ENCODE results near the gene MAF.

The MAF gene

DNA sequence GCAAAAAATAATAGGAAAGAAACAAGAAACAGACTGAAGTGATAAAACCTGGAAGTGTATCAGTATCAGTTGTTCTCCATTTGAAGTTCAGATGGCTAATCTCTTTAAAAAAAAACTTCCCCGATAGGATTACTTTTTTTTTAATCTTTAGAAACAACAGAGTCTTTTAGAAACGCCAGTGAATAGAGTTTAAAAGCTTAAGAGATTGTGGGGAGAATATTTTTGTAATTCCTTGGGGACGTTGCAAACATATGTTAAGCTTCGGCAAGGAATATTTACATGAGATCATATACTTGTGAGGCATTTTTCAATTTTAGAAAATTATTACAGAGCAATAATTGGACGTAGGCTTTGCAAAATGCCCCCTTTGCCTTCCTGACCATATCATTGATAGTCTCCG, 13.2 kb downstream of the MAF start:
- no peak for DNase-seq

DNA sequence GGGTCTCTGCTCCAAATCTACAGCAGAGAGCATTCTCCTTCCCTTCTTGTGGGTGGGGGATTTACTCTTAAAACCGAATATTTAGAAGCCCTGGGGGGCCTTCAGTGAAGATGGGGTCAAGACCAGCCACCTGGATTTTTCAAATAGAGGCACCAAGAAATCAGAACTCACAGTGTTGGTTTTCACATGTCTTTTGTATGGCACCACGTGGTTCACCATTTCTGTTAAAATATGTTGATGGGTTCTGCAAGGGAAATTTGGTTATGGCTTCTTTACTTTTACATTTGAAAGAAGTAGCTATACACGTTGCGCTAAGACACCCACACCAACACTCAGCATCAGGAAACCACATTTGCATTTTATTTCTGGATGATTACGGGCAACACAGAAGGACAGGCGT, 17.7 kb downstream of the MAF start:
- no peak for DNase-seq

DNA sequence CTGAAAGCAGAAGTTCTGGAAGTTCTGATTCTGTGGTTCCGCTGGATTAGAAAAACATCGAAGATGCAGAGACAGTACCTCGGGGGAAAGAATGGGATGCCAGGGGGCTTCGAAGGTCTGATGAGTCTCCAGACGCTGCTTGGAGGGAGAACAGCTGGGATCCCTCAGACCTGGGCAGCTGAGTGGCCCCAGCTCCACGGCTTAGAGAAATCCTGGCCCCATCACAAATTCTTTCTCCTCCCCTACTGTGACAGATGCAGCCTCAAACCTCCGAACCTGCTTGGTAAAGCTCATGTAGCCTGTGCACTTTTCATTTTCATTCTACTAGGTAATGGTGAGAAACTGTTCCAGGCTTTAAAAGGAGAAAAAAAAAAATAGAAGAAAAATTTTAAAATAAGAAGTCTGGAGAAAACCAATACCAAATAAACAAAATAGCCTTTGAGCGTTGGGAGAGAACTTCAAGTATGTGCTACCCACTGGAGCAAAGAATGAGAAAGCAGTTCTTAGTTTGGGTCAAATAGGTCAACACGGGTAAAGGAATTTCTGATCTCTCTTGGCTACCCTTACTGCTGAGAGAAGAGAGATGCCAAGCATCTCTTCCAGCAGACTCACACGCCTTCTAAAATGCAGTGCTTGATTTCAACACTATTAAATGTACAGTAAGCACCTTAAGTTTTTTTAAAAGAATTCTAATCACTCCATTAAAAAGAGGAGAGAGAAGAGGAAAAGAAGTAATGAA, 19.9 kb downstream of the MAF start:
- DNase-seq = no peak

DNA sequence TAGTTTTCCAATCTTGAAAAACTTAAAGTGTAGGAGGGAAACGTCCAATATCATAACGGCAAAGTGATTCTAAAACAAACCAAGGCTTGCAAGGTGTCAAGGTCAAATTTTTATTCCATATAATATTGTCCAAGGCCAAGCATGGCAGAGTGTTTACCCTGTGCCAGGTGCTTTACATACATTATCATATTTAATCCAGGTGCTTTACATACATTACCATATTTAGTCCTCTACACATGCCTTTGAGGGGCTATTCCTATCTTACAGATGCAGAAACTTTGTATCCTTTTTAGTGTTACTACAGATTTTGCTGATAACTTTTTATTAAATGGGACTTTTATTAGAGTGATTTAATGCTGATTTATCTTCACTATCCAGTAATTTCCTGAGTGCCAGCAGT, 23.9 kb downstream of the MAF start:
- no peak for DNase-seq

DNA sequence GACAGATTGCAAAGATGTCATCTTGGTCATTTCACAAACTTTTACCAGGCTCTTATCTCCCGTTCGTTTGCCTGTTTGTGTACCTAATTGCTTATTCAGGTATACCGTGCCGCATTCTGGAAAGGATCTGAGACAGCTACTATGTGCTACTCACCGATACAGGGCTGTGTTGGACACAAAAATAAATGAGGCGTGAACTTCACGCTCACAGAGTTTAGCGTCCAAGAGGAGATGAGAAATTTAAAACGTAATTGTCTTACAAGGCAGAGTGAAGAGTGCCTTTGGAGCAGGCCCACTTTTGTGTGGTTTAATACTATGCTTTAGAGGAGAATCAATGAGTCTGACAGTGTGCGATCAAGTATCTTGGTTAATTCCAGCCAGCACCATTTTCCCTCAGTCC, 26.7 kb downstream of the MAF start:
- DNase-seq = no peak

DNA sequence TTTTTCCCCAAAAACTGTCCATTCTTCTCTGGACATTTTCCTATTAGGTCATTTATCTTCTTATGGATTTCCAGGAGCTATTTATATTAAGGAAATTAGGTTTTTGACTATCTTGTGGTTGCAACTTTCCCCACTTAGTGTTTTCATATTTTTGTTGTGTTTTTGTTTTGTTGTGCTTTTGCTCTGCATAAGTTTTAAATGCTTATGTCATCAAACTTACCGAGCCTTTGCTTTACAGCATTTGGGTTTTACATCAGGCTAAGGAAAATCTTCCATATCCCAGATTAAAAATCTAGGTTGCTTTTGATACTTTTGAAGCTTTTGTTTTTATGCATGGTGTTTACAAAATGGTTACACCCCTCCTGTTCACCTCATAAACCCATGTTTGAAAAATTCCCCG, 27.5 kb downstream of the MAF start:
- no peak for DNase-seq

DNA sequence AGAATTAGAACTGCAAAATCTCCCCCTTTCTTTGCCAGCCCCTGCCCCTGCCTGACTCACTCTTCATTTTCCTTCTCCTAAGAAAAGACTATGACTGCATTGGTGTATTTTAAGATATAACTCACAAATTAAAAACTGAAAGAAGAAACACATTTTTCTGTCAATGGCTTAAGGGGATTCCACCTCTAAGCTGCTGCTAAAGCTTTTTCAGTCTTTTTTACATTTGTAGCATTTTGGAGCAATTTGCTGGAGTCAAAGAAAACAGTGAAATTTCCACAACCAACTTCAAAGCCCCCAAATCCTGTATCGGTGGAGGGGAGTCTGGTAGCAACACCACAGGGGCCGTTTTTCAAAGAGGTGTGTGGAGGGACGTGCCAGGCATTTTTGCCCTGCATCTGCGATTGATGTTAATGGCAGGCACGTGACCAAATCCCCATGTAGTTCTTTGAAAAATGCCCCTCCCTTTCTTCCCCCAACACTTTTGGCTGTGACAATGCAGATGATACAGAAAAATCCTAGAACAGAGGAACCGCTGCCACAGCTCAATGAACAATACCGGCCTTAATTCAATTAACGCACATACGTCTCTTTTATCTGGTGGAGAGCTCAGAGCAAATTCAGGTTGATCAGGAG, 28.5 kb downstream of the MAF start:
- no peak for DNase-seq

DNA sequence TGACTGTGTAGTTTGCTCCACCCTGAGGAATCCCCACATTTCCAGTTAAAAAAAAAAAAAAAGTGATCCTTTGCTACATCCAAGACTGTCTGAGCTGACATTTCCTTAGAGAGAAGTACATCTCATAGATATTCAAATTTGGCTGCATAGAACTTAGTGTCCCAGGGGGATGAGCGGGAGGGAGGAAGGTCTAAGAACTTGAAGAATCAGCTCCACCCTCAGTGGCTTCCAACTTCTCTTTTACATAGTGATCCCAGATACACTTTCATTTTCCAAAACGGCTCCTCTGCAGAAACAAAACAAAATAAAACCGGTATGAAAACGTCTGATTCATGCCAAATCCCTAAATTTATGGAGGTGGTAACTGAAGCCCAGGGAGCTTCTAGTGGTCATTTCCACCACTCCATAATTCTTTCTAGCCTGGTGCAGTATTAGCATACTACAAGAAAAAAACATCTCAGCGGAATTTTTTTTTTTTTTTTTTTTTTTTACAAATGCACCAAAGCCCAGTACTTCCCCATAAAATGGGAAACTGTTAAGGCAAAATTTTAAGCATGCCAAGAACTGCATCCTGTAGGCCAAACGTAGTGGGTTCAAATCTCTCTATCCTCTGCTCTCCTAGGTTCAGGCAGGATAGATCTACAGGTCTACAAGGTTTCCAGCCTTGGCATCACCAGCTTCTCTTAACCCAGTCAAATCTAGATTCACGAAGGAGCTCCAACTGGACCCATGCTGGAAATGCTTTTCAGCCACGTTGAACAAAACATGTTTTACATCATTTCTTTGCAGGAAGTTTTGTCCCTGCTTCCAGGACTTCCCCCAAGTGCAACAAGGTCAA, 29.3 kb downstream of the MAF start:
- DNase-seq = no peak

DNA sequence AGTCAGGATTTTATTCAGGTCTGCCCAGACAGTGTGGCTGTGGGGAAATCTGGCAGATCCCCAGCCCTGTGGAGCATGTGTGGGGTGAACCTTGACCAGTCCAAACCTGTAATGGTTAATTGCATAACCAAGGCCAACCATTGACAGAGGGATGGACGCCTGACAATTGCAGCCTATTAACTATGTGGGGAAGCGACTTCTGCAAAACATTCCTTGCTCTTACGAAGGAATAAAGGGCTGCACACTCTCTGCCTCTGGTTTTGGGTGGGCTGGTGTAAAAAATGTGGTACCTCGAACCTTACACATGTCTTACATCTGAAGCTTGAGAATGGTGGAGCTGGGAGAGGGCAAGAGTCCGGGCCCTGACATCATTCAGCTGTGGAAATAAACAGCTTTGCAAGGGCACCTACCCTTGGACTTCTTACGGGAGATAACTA, 35.8 kb downstream of the MAF start:
- no peak for DNase-seq

DNA sequence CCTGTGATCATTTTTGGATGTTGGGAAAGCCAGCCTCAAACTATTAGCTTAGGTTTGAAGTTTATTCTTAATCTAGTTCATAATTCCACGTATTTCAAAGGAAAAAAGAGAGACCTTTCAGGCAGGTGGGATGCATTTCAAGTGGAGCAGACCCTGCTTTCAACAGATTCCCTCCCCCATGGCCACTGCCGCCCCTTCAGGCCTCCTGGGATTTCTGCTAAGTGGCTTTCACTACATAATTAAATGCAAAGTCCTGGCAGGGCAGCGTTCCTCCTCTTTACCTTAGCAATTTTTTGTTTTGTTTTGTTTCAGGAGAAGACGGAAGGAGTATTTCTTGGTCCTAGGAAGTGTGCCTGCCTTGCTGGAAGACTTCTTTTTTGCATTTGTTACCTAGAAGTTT, 36.6 kb downstream of the MAF start:
- DNase-seq = no peak

DNA sequence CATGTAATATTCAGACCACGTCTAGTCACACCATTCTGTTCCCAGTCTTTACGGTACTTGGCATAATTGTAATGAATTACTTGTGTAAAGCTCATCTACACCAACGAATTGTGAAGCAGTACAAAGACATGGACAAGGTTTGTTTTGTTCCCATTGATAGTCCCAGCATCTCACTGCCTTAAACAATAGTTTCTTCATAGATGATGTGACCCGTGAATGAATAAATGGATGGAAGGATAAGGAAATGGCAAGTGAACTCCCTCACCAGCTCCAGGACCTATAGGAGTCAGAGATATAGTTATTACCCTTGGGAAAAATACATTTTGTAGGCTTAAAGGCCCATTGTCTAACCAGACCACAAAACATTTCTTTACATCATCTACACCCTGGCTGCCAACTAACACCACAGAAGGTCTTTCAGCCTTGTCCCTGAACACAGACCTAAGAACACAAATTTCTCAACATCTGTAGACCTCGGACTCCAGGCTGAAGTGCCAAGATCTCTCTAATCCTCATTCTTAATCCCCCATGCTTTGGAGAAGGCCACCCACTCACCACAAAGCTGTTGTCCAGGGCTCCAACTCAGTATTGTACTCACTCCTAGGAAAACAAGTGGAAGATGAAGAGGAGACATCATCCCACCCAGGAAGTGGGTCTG, 38.2 kb downstream of the MAF start:
- DNase-seq = no peak

DNA sequence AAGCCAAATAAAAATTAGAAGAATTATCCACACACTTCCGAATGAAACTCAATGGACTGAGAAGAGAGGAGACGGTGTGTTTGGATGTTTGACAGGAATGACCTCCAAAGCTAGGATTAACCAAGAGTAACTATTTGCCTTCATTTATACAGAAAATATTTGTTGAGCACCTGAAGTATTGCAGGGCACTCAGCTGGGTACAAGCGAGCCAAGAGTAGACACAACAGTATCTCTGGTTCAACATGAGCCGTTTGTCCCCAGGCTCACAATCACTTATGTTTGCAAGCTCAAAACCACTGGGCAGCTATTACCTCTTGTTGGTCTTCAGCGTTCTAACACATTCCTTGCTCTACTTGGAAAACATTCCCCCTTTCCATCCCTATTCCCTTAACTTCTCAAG, 38.8 kb downstream of the MAF start:
- DNase-seq = no peak

DNA sequence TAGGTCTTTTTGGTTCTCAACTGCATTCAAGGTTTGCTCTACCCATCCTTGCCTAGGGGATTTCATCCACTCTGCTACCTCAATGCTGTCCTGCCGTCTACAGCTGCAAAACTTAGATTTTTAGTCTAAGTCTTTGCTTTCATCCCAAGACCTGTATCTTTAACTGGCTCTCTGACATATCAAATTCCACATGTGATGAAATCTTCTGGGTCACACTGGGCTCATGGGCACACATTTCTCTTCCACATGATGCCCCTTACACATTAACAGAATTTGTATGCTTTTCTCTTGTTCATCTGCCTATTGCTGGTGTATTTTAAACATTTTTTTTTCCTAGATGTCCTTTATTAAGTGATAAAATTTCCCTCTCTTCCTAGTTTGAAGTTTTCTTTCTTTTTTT, 39.6 kb downstream of the MAF start:
- no peak for DNase-seq

DNA sequence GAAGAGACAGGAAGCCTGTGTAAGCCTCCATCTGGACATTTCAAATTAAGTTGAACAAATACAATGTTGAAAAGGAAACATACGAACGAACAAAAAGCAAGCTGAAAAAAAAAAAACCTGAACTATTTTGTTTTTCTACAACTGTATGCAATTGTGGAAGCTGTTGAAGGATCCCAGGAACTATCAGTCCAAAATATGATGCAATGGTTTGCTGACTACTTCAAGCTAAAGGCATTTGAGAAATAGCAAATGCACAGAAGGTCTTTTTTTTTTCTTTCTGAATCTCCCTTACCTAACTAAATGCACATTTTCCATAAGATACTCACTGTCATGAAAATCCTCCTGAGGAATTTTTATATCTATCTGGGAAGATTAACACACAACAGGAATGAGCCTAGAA, 40.2 kb downstream of the MAF start:
- DNase-seq = no peak

DNA sequence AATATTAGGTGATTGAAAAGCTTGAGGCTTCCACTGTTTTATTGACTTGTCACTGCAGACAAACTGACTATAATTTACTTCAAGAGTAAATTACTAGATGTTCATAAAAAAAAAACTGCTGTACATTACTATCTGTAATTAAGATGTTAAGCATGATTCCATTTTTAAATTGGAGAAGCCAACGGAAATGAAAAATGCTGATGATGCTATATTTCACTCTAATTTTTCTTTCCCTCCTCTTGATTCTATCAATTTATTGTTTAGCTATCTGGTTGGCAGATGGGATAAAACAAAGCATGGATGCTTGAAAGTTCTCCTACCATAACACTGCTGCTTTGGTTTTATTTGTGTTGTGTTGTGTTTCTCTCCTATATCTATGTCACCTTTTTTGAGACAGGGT, 41.0 kb downstream of the MAF start:
- DNase-seq = no peak

DNA sequence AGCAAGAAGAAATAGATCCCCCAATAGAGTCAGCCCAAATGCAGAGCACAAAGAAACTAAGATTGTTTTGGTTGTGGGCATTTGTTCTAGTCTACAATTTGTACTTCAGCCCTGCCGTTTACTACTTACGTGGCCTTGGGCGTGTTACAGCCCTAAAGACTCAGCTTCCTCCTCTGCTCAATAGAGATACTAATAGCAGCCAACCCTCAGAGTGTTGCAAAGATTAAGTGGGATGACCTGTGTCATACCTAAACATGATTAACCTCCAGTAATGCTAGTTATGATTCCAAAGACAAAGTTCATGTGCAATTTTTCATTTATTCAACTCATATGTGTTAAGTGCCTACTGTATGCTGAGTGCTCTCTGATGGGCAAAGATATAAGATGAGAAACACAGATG, 43.1 kb downstream of the MAF start:
- no peak for DNase-seq

DNA sequence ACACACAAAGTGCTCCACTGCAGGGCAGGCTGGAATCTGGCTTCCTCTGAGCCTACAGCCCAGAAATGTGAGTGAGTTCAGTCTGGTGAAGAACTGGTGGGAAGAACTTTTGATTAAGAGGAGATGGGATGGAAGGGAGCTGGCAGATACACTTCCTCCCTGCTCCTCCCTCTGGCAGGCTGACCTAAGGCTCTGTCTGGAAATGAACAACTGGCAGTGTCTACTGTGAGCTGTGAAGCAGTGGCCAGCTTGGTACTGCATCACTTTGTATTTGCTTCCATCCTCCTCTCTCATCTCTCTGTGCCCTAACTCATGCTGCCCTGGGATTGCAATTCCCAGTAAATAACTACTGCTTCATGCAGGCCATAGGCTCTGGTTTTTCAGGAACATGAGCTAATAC, 45.6 kb downstream of the MAF start:
- DNase-seq = no peak

DNA sequence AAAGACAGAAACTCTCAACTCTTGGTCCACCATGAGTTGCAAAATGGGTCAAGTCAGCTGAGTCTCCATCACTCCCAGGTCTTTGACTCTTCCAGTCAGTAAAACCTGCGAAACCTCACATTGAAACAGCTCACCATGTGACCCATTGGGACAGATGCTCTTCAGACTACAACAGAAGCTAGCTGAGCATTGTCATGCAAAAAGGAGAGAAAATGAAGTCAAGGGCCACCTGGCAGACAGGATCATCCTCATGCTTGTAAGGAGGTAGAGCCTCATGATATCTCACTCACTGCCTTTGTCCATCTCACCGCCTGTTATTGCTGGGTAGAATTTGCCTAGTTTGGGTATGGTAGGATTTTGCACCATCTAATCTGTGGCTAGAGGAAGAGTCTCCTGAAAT, 50.2 kb downstream of the MAF start:
- no peak for DNase-seq

DNA sequence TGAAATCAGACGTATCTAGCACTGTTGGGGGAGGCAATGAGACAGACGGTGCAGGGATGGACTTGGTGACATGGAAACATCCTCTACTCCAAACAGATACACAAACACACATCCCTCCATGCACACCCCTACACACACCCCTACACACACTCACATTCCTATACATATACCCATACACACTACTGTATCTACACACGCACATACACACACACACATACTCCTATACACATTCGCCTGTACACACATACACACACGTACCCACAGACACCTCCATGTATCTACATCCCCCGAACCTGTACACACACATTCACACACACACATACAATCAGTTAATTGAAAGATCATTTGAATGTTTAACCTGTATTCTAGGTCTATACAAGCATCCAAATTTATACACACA, 53.5 kb downstream of the MAF start:
- DNase-seq = no peak

All from fibroblast of upper back skin (primary cell).